ENCODE measurements around the gene GLT1D1. TPM values are rescaled to one million over a fixed set of nuclear protein-coding genes. Genes with fewer than 3 reads are reported as not detected.
A peak's percentile ranks its signal among the peaks of the same experiment; 100 is the strongest.

GLT1D1 gene
- total RNA-seq, 1 donor from 2014 or later = 9.5 TPM

GRCh38 chr12:128853600-128854197, 421 bp downstream of the GLT1D1 start:
- intact Hi-C loops (cut with DNase I) = no loop called here
- H3K27me3 ChIP-seq = no peaks in the 10 kb centered on the region
- no peaks in the 10 kb centered on the region for H3K36me3 ChIP-seq
- H3K4me3 ChIP-seq = peak overlapping the region; percentile 47 to 61
- DNase-seq (ENCODE audit: low spot score in 2 of 2) = no peak
- no peaks in the 10 kb centered on the region for H3K9me3 ChIP-seq
- H3K27ac ChIP-seq = no peak overlapping the region
- TF ChIP-seq, protein P1, sequence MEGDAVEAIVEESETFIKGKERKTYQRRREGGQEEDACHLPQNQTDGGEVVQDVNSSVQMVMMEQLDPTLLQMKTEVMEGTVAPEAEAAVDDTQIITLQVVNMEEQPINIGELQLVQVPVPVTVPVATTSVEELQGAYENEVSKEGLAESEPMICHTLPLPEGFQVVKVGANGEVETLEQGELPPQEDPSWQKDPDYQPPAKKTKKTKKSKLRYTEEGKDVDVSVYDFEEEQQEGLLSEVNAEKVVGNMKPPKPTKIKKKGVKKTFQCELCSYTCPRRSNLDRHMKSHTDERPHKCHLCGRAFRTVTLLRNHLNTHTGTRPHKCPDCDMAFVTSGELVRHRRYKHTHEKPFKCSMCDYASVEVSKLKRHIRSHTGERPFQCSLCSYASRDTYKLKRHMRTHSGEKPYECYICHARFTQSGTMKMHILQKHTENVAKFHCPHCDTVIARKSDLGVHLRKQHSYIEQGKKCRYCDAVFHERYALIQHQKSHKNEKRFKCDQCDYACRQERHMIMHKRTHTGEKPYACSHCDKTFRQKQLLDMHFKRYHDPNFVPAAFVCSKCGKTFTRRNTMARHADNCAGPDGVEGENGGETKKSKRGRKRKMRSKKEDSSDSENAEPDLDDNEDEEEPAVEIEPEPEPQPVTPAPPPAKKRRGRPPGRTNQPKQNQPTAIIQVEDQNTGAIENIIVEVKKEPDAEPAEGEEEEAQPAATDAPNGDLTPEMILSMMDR (IDR thresholded peaks at IDR 0.05) = no peak
- H3K4me1 ChIP-seq = no peaks in the 10 kb centered on the region

DNA sequence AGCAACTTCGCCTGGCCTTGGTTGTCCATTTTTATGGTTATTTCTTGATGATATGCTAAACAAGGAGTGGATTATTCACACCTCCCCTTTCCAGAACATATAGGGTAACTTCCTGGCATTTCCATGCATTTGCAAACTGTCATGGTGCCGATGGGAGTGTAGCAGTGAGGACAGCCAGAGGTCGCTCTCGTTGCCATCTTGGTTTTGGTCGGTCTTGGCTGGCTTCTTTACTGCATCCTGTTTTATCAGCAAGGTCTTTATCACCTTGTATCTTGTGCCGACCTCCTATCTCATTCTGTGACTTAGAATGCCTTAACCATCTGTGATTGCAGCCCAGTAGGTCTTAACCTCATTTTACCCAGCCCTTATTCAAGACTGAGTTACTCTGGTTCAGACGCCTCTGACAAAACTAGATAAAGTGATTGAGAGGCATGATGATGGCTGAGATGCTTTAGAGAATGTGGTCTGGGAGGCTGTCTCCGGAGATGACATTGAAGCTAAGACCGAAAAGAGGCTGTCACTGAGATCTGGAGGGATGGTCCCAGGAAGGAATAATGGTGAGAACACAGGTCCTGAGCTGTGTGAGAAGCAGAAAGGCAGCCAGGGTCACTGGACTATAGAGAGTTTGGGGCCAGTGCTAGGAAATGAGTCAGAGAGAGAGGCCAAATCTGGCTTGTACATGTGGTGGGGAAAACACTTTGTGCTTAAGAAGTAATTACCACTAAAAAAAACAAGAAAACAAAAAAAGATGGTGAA, 2.9 kb downstream of the GLT1D1 start:
- DNase-seq (ENCODE audit: low spot score in 2 of 2) = no peak
- TF ChIP-seq, protein P1 (IDR thresholded peaks at IDR 0.05) = no peak
- intact Hi-C loops (cut with DNase I) = no loop called here
- no peaks in the 10 kb centered on the region for H3K4me1 ChIP-seq
- no peak overlapping the region for H3K4me3 ChIP-seq
- no peaks in the 10 kb centered on the region for H3K27me3 ChIP-seq
- no peak overlapping the region for H3K27ac ChIP-seq
- H3K9me3 ChIP-seq = no peaks in the 10 kb centered on the region
- no peaks in the 10 kb centered on the region for H3K36me3 ChIP-seq

- intact Hi-C loops (cut with DNase I) = no loop called here
- TF ChIP-seq, protein P1 (IDR thresholded peaks at IDR 0.05) = no peak
- H3K27me3 ChIP-seq = no peaks in the 10 kb centered on the region
- no peak overlapping the region for H3K4me3 ChIP-seq
- no peaks in the 10 kb centered on the region for H3K9me3 ChIP-seq
- no peaks in the 10 kb centered on the region for H3K4me1 ChIP-seq
- no peaks in the 10 kb centered on the region for H3K36me3 ChIP-seq
- no peak overlapping the region for H3K27ac ChIP-seq
- DNase-seq (ENCODE audit: low spot score in 2 of 2) = no peak
Observed at GRCh38 chr12:128856791-128857078, 3.5 kb downstream of the GLT1D1 start.

- intact Hi-C loops (cut with DNase I) = no loop called here
- DNase-seq (ENCODE audit: low spot score in 2 of 2) = no peak
- no peak overlapping the region for H3K27ac ChIP-seq
- H3K9me3 ChIP-seq = no peaks in the 10 kb centered on the region
- TF ChIP-seq, protein P1 (IDR thresholded peaks at IDR 0.05) = no peak
- H3K4me3 ChIP-seq = no peak overlapping the region
- H3K4me1 ChIP-seq = no peaks in the 10 kb centered on the region
- no peaks in the 10 kb centered on the region for H3K27me3 ChIP-seq
- no peaks in the 10 kb centered on the region for H3K36me3 ChIP-seq
Observed at GRCh38 chr12:128857133-128857763, 4.0 kb downstream of the GLT1D1 start.

DNA sequence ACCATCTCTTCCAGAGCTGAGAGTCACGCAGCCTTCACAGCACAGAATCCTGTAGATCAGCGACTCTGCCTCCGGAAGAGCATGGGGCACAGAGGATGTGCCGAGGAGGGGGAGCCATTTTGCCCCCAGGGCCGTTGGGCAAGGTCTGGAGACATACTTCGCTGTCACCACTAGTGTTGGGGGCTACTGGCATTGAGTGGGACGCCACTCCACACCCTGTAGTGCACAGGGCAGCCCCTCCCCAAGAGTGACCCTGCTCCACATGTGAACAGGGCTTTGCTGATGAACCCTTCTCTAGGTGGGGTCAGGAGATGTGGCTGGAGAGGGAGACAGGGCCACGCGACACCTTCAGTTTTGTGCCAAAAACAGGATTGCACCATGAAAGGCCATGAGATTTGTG, 6.0 kb downstream of the GLT1D1 start:
- H3K4me1 ChIP-seq = no peaks in the 10 kb centered on the region
- TF ChIP-seq, protein P1 (IDR thresholded peaks at IDR 0.05) = no peak
- intact Hi-C loops (cut with DNase I) = no loop called here
- DNase-seq (ENCODE audit: low spot score in 2 of 2) = no peak
- H3K36me3 ChIP-seq = no peaks in the 10 kb centered on the region
- no peak overlapping the region for H3K4me3 ChIP-seq
- no peaks in the 10 kb centered on the region for H3K9me3 ChIP-seq
- H3K27me3 ChIP-seq = no peaks in the 10 kb centered on the region
- H3K27ac ChIP-seq = no peak overlapping the region
